Activated B cell treated with CpG ODN at 0.5 μM for 24 hours (primary cell): Measurements from ENCODE around the gene PPP2R1A. TPM values are rescaled to one million over a fixed set of nuclear protein-coding genes. Genes with fewer than 3 reads are reported as not detected.

Source experiments
- ATAC-seq: fragments of 200-7000 bp; cut with Tn5 transposase; one replicate; pipeline ENCODE4 v1.10.0; 2021; ENCODE audit warnings: low read depth, mild to moderate bottlenecking, moderate library complexity
- CTCF ChIA-PET: fragments of 350-600 bp; sonication (Branson Sonifier 250); formaldehyde crosslinking; loops from one replicate; lab custom pipeline; 2021; ENCODE audit warnings: antibody characterized with exemption; lab: Charles Lee
- POLR2A ChIA-PET: fragments of 350-600 bp; sonication (Branson Sonifier 250); formaldehyde crosslinking; loops from one replicate; lab custom pipeline; 2021; ENCODE audit warnings: antibody characterized with exemption; lab: Charles Lee
- DNase-seq: peaks from one replicate; pipeline ENCODE4 v3.0.0; 2022
- H3K27ac Mint-ChIP-seq: one replicate; pipeline ENCODE4 v1.8.0; 2020; ENCODE audit warnings: mixed read lengths
- H3K27me3 Mint-ChIP-seq: one replicate; pipeline ENCODE4 v1.8.0; 2021; ENCODE audit warnings: mixed read lengths
- H3K36me3 Mint-ChIP-seq: one replicate; pipeline ENCODE4 v1.8.0; 2021; ENCODE audit warnings: low read depth, mixed read lengths
- H3K4me1 Mint-ChIP-seq: one replicate; pipeline ENCODE4 v1.8.0; 2021; ENCODE audit warnings: mixed read lengths
- H3K4me3 Mint-ChIP-seq: one replicate; pipeline ENCODE4 v1.8.0; 2020; ENCODE audit warnings: mild to moderate bottlenecking, mixed read lengths
- H3K9me3 Mint-ChIP-seq: one replicate; pipeline ENCODE4 v1.8.0; 2020; ENCODE audit warnings: mixed read lengths
- intact Hi-C: fragments of 100-400 bp; cut with micrococcal nuclease; formaldehyde crosslinking; loops from one replicate; pipeline ENCODE4 v1.15.1; 2024
- total RNA-seq: library from RNA; stranded (reverse); gene quantifications from 2 replicates; pipeline ENCODE4 v1.2.3, GENCODE V29; 2022
- TF ChIP-seq, protein P1 (sequence below): fragments of 200-600 bp; IDR thresholded peaks from one replicate; pipeline ENCODE4 v1.8.0; 2022; ENCODE audit warnings: antibody characterized with exemption, mild to moderate bottlenecking

PPP2R1A gene
- total RNA-seq, 1 donor from 2014 or later: 245 TPM

DNA sequence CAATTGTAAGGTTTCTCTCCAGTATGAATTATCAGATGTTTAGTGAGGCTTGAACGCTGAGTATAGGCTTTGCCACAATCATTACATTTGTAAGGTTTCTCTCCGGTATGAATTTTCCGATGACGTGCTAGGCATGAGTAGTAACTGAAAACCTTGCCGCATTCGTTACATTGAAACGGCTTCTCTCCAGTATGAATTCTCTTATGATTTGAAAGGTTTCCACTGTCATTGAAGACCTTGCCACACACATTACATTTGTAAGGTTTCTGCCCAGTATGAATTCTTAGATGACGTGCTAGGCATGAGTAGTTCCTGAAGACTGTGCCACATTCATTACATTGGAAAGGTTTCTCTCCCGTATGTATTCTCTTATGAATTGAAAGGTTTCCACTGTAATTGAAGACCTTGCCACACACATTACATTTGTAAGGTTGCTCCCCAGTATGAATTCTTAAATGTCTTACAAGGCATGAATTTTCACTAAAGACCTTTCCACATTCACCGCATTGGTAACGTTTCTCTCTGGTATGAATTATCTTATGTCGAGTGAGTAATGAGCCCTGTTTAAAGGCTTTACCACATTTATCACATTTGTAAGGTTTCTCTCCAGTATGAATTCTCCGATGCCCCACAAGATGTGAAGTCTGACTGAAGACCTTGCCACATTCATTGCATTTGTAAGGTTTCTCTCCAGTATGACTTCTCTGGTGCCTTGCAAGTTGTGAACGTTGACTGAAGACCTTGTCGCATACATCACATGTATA, 34.1 kb upstream of the PPP2R1A start:
- TF ChIP-seq, protein P1, sequence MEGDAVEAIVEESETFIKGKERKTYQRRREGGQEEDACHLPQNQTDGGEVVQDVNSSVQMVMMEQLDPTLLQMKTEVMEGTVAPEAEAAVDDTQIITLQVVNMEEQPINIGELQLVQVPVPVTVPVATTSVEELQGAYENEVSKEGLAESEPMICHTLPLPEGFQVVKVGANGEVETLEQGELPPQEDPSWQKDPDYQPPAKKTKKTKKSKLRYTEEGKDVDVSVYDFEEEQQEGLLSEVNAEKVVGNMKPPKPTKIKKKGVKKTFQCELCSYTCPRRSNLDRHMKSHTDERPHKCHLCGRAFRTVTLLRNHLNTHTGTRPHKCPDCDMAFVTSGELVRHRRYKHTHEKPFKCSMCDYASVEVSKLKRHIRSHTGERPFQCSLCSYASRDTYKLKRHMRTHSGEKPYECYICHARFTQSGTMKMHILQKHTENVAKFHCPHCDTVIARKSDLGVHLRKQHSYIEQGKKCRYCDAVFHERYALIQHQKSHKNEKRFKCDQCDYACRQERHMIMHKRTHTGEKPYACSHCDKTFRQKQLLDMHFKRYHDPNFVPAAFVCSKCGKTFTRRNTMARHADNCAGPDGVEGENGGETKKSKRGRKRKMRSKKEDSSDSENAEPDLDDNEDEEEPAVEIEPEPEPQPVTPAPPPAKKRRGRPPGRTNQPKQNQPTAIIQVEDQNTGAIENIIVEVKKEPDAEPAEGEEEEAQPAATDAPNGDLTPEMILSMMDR: no peak
- no peak overlapping the region for H3K4me3 Mint-ChIP-seq
- DNase-seq (no peak), ATAC-seq (no peak)
- intact Hi-C loops: no loop called here
- peaks cover 89% of the 10 kb centered on the region for H3K36me3 Mint-ChIP-seq
- H3K4me1 Mint-ChIP-seq: no peaks in the 10 kb centered on the region
- H3K9me3 Mint-ChIP-seq: peaks cover 51% of the 10 kb centered on the region
- CTCF ChIA-PET: no interaction called here
- no peak overlapping the region for H3K27ac Mint-ChIP-seq
- H3K27me3 Mint-ChIP-seq: no peaks in the 10 kb centered on the region
- POLR2A ChIA-PET: no interaction called here

DNA sequence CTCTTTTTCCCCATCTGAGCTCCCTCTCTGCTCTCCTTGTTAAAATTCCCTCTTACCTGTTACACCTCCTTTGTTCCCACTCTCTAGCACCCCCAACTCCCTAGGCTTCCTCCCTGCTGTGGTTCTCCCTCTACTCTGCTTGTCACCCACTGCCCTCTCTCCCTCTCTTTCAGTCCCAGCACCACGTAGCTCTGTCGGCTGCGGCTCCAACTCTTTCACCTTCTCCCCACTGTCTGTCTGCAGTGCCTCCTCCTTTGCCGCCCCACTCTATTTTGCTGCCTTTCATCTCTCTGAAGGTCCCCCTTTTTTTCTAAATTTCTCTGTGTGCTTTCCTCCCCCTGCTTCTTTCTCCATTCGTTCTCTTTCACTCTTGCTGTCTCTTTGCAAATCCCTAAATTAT, 19.5 kb upstream of the PPP2R1A start:
- DNase-seq: no peak
- CTCF ChIA-PET: no interaction called here
- no peak for ATAC-seq
- Mint-ChIP-seq H3K9me3 (no peaks in the 10 kb centered on the region), H3K4me3 (peak overlapping the region; percentile 97), H3K36me3 (peaks cover 50% of the 10 kb centered on the region), H3K27ac (peak overlapping the region; percentile 96), H3K4me1 (peaks cover 27% of the 10 kb centered on the region), H3K27me3 (no peaks in the 10 kb centered on the region)
- TF ChIP-seq, protein P1: no peak
- intact Hi-C loops: no loop called here
- POLR2A ChIA-PET: interaction anchor here (0.8 to 1.4 kb wide), 2 partner anchors 19 to 142 kb away, joined by 3 to 6 read pairs; partner anchors contain the start of genes PPP2R1A and ZNF614

DNA sequence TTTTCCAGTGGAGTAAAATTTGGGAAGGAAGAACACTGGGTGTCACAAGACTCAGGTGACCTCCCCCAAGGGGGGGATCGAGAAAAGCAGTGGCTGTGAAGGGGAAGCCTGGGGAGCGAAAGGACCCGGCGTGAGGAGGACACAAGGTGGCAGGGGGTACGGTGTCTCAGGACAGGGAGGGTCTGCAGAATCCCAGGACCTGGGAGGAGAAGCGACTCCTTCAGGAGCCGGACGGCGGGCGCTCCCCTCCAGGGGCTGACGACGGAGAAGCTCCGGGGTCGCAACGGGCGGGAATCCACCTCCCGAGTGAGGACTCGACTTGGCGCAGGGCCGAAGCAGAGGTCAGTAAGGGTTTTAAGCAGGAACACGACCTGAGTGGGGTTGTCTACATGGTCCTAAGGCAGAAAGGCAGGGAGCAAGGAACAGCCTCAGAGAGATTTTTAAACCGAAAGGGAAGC, 19.0 kb upstream of the PPP2R1A start:
- peak; percentile 18 for DNase-seq
- peak; percentile 10 for ATAC-seq
- H3K27ac Mint-ChIP-seq: peak overlapping the region; percentile 96
- no peaks in the 10 kb centered on the region for H3K9me3 Mint-ChIP-seq
- H3K27me3 Mint-ChIP-seq: no peaks in the 10 kb centered on the region
- peaks cover 27% of the 10 kb centered on the region for H3K4me1 Mint-ChIP-seq
- CTCF ChIA-PET: no interaction called here
- H3K36me3 Mint-ChIP-seq: peaks cover 45% of the 10 kb centered on the region
- H3K4me3 Mint-ChIP-seq: peak overlapping the region; percentile 97
- TF ChIP-seq, protein P1: no peak
- POLR2A ChIA-PET: interaction anchor here (0.6 to 2.7 kb wide), 9 partner anchors 18 to 1350 kb away, joined by 3 to 62 read pairs (median 4); partner anchors contain the start of genes PPP2R1A, ZNF432, ZNF614 and ZNF615
- intact Hi-C loops: loop anchor here (1.0 kb wide), 3 partner anchors 18 to 76 kb away; partner anchors contain the start of gene ZNF841

DNA sequence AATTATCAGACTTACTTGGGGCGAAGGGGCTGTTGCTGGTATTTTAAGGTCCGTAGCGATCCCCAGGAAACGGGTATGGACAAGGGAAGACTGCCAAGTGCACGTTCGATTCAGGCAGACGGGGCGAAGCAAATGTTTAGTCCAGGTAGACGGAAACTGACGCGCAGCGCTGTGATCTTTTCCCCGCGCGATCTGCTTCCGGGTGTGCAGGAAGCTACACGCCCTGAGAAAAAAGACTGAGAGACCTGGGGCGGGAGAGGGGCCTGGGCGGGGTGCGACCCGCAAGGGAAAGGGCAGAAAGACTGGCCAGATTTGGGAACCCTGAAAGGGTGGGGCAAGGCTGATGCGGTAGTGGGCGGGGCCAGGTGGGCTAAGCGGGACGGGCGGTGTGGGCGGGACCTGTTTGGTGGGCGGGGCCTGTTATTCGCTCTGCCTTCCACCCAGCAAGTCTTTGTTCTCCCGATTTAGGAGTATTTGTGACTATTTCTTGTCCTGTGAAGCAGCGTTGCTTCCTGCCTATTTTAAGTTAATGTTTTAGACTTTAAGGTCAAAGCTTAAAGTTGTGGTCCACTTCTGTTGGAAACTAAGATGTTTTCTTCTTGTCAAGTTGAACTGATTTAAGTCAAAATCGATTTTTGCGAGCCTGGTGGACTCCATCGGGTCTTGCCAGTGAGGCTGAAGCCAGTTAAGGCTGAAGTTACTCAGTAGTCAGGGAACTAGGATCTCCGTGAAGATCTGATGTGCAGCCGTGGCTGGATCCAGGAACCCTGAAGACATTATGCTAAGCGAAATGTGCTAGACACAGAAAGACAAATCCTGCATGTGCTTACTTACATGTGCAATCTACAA, 18.3 kb upstream of the PPP2R1A start, which contains the start of gene ZNF836:
ZNF836 (minus strand) TSS at position 301 of the 849 bp plus-strand sequence. CDS start 3,549 bp downstream, outside the sequence.
- peaks cover 45% of the 10 kb centered on the region for H3K36me3 Mint-ChIP-seq
- ATAC-seq: peak; percentile 97

More for the DNA sequence above, 18.3 kb upstream of the PPP2R1A start, which contains the start of gene ZNF836:
- CTCF ChIA-PET: interaction anchor here (1.9 kb wide), 1 partner anchor 66 kb away, joined by 5 read pairs; no protein-coding TSS in a partner anchor
- POLR2A ChIA-PET: interaction anchor here (0.6 to 2.7 kb wide), 9 partner anchors 18 to 1349 kb away, joined by 3 to 62 read pairs (median 4); partner anchors contain the start of genes PPP2R1A, ZNF432, ZNF614 and ZNF615
- DNase-seq: peak; percentile 80
- TF ChIP-seq, protein P1: no peak
- Mint-ChIP-seq H3K4me1 (peaks cover 27% of the 10 kb centered on the region), H3K27ac (peak within 1 kb of the TSS; percentile 96), H3K4me3 (peak within 1 kb of the TSS; percentile 97), H3K27me3 (no peaks in the 10 kb centered on the region), H3K9me3 (no peaks in the 10 kb centered on the region)
- intact Hi-C loops: loop anchor here (1.0 kb wide), 3 partner anchors 18 to 76 kb away; partner anchors contain the start of gene ZNF841
